ENCODE results near the gene H2AZ2.

H2AZ2 gene

GRCh38 chr7:44889086-44889781 is 41.3 kb upstream of the H2AZ2 start:
- no peak for TF ChIP-seq EZH2 (IDR thresholded peaks at IDR 0.05; ENCODE audit: borderline replicate concordance, low read length)
- TF ChIP-seq, protein P1, sequence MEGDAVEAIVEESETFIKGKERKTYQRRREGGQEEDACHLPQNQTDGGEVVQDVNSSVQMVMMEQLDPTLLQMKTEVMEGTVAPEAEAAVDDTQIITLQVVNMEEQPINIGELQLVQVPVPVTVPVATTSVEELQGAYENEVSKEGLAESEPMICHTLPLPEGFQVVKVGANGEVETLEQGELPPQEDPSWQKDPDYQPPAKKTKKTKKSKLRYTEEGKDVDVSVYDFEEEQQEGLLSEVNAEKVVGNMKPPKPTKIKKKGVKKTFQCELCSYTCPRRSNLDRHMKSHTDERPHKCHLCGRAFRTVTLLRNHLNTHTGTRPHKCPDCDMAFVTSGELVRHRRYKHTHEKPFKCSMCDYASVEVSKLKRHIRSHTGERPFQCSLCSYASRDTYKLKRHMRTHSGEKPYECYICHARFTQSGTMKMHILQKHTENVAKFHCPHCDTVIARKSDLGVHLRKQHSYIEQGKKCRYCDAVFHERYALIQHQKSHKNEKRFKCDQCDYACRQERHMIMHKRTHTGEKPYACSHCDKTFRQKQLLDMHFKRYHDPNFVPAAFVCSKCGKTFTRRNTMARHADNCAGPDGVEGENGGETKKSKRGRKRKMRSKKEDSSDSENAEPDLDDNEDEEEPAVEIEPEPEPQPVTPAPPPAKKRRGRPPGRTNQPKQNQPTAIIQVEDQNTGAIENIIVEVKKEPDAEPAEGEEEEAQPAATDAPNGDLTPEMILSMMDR (IDR thresholded peaks at IDR 0.05; ENCODE audit: low read length) = no peak
- H3K27ac ChIP-seq (ENCODE audit: low read depth, low read length, poor library complexity, severe bottlenecking) = no peak overlapping the region
- no peak overlapping the region for H3K4me3 ChIP-seq (ENCODE audit: low read depth, low read length, poor library complexity, severe bottlenecking)
- peaks cover 6% of the 10 kb centered on the region for H3K36me3 ChIP-seq (ENCODE audit: insufficient read depth, low read length)
- H3K4me2 ChIP-seq (ENCODE audit: low read length) = no peak overlapping the region
- H3F3A ChIP-seq (ENCODE audit: insufficient read depth, low read length) = no peaks in the 10 kb centered on the region
- no peak overlapping the region for H3K9ac ChIP-seq (ENCODE audit: low read length)
- no peaks in the 10 kb centered on the region; the same call in 1 of the 2 replicates for H3K9me3 ChIP-seq (ENCODE audit: low read length)
- no peaks in the 10 kb centered on the region for H4K20me1 ChIP-seq (ENCODE audit: insufficient read depth, low read length)
- no peak overlapping the region for H2AFZ ChIP-seq (ENCODE audit: low read length)
- H3K9me2 ChIP-seq (ENCODE audit: low read depth, low read length) = no peaks in the 10 kb centered on the region
- H3K79me2 ChIP-seq (ENCODE audit: insufficient read depth, low read length) = no peaks in the 10 kb centered on the region
- H3K4me1 ChIP-seq (ENCODE audit: insufficient read depth, low read length, severe bottlenecking) = peaks cover 14% of the 10 kb centered on the region
- H3K27me3 ChIP-seq (ENCODE audit: insufficient read depth, low read length) = no peaks in the 10 kb centered on the region

- Histone ChIP-seq H3K4me2 (ENCODE audit: low read length) (no peak overlapping the region), H3K27ac (ENCODE audit: low read depth, low read length, poor library complexity, severe bottlenecking) (no peak overlapping the region), H3K36me3 (ENCODE audit: insufficient read depth, low read length) (peaks cover 25% of the 10 kb centered on the region), H3K27me3 (ENCODE audit: insufficient read depth, low read length) (no peaks in the 10 kb centered on the region), H3K9ac (ENCODE audit: low read length) (no peak overlapping the region), H3K4me1 (ENCODE audit: insufficient read depth, low read length, severe bottlenecking) (peaks cover 33% of the 10 kb centered on the region), H3K9me3 (ENCODE audit: low read length) (peaks cover 16% of the 10 kb centered on the region), H3F3A (ENCODE audit: insufficient read depth, low read length) (no peaks in the 10 kb centered on the region), H3K4me3 (ENCODE audit: low read depth, low read length, poor library complexity, severe bottlenecking) (no peak overlapping the region), H3K9me2 (ENCODE audit: low read depth, low read length) (no peaks in the 10 kb centered on the region), H2AFZ (ENCODE audit: low read length) (no peak overlapping the region), H3K79me2 (ENCODE audit: insufficient read depth, low read length) (peaks cover 19% of the 10 kb centered on the region), H4K20me1 (ENCODE audit: insufficient read depth, low read length) (no peaks in the 10 kb centered on the region)
- TF ChIP-seq, protein P1 (IDR thresholded peaks at IDR 0.05; ENCODE audit: low read length) = no peak
- no peak for TF ChIP-seq EZH2 (IDR thresholded peaks at IDR 0.05; ENCODE audit: borderline replicate concordance, low read length)
Measured at GRCh38 chr7:44887293-44887692, 39.4 kb upstream of the H2AZ2 start.

DNA sequence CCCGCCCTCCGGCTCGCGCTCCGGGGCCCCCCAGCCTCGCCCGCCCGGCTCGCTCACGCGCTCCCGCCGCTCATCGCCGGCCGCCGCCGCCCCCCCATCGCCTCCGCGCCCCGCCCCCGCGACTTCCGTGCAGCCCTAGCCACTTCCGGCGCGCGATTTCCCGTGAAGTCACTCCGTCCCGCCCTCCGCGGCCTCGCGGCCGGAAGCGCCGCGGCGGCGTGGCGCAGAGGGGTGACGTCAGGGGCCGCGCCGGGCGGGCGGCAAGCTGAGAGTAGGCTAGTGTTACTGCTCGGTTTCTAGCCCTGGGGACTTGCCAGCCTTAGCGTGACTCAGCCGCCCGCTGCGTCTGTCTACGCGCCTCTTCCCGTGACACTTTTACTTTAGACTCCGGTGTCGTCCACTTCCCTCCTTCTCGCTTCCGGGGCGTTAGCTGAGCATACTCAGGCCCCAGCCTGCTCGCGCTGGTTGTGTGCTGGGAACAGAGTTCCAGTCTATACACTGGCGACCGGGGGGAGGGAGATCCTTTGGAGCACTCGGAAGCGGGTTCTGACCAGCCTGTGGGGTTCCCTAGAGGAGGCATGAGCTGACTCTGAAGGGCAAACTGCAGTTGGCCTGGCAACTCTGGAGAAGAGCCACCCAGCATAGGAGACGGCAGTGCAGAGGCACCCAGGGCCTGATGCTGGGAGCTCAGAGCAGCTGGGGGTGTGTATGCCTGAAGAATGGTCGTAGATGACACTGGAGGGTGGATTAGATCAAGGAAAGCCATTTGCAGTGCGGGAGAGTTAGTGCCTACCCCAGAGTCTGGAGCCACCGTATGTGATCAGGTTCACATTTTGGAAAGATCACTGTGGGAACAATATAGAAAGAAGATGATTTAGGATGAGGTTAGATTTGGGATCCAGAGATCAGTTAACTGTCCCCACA is 37.8 kb upstream of the H2AZ2 start, which contains the start of gene PURB:
TSS of gene PURB (minus strand) at position 137 of the 924 bp plus-strand sequence. CDS start 182 bp downstream, outside the sequence.
- Histone ChIP-seq H3K4me2 (ENCODE audit: low read length) (peak within 1 kb of the TSS; percentile 94), H4K20me1 (ENCODE audit: insufficient read depth, low read length) (no peaks in the 10 kb centered on the region), H3K27me3 (ENCODE audit: insufficient read depth, low read length) (no peaks in the 10 kb centered on the region), H3K4me1 (ENCODE audit: insufficient read depth, low read length, severe bottlenecking) (peaks cover 50% of the 10 kb centered on the region), H3K9me3 (ENCODE audit: low read length) (peaks cover 21% of the 10 kb centered on the region), H3K4me3 (ENCODE audit: low read depth, low read length, poor library complexity, severe bottlenecking) (peak within 1 kb of the TSS; percentile 88), H3K9me2 (ENCODE audit: low read depth, low read length) (no peaks in the 10 kb centered on the region), H3K9ac (ENCODE audit: low read length) (peak within 1 kb of the TSS; percentile 97), H3K36me3 (ENCODE audit: insufficient read depth, low read length) (peaks cover 42% of the 10 kb centered on the region), H3K27ac (ENCODE audit: low read depth, low read length, poor library complexity, severe bottlenecking) (peak within 1 kb of the TSS; percentile 89), H3F3A (ENCODE audit: insufficient read depth, low read length) (0 out of 2 replicates have a peak, but pooled peaks cover 6% of the 10 kb centered on the region), H2AFZ (ENCODE audit: low read length) (peak within 1 kb of the TSS; percentile 53; the same call in 1 of the 2 replicates), H3K79me2 (ENCODE audit: insufficient read depth, low read length) (peaks cover 30% of the 10 kb centered on the region)
- TF ChIP-seq, protein P1 (IDR thresholded peaks at IDR 0.05; ENCODE audit: low read length) = no peak
- no peak for TF ChIP-seq EZH2 (IDR thresholded peaks at IDR 0.05; ENCODE audit: borderline replicate concordance, low read length)
